ENCODE data around the gene TSSK2. TPM values are rescaled to one million over a fixed set of nuclear protein-coding genes. Genes with fewer than 3 reads are reported as not detected.

TSSK2 gene
- total RNA-seq, 1 experiment from 2014 or later = not detected

DNA sequence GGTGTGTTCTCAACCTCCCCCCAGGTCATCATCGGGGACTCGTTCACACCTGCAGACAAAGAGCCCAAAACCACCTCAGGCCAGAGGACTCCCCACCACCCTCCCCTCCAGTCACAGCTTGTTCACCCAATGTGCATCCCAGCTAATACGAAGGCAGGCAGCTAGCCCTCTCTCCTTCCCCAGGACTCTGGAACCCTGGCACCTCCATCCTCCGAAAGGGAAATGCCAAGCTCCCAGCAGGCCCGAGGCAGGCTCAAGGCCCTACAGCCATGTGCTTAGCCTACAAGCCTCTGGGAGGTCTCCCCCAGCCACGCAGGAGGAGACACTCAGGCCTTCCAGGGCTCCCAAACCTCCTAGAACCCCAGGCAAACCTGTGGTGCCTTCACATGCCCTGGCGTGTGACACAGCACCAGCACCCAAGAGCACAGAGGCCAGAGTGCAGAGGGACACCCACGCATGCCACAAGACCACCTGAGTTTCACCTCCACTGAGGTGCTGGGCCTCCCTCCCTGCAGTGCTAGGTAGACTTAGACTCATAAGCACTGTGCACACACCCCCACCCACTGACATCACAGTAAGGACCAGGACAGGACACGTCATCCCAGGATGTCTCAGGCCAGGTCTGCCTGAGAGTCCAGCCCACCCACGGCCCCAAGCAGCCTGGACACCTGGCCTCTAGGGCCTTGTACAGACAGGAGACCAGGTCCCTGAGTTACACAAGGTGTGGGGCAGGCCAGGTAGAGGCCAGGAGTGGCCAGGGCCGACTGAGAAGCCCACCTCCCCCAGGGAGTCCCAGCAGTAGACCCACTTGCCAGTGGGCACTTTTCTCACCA lies 6.5 kb downstream of the TSSK2 start:
- Histone ChIP-seq H3K4me3 (no peak overlapping the region), H3K36me3 (peaks cover 30% of the 10 kb centered on the region), H3K4me1 (no peaks in the 10 kb centered on the region), H3K27me3 (no peaks in the 10 kb centered on the region), H3K27ac (no peak overlapping the region), H3K9me3 (replicated peaks) (no peaks in the 10 kb centered on the region)
- DNase-seq = no peak

DNA sequence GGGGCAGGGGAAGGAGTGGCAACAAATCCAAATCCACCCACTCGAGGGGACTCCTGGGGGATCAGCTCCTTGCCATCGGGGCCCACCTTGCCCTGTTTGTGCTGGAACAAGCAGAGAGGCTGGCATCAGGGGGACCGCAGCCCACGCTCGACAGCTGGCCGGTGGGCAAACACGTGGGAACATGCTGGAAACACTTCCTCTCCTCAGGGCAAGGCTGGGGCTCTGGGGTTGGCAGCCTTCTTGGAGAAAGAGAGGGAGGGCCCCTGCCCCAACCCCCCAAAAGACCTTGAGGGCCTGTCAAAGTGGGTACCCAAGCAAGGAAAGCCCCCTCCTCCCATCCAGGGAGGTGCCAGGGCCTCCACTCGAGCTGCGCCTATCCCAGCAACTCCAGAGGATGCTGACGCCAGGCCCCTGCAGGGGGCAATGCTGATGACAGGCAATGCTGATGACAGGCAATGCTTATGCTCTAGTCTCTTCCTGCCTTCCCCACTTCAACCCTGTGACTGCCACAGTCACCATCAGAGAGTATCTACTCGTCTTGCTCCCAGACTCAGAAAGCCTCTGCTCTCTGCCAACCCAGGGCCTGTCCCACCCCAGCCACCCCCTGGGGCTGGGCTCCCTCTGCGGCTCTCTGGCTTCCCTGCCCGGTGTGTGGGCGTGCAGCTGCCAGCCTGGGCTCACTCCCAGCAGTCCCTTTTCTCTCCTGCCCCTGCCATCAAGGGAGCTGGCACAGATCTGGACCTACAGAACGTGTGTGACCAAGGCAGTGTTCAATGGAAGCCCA lies 7.3 kb downstream of the TSSK2 start:
- no peak overlapping the region for H3K4me3 ChIP-seq
- H3K4me1 ChIP-seq = no peaks in the 10 kb centered on the region
- DNase-seq = no peak
- no peaks in the 10 kb centered on the region for H3K27me3 ChIP-seq
- H3K36me3 ChIP-seq = peaks cover 28% of the 10 kb centered on the region
- H3K9me3 ChIP-seq (replicated peaks) = no peaks in the 10 kb centered on the region
- H3K27ac ChIP-seq = no peak overlapping the region

- H3K9me3 ChIP-seq (replicated peaks) = no peaks in the 10 kb centered on the region
- no peaks in the 10 kb centered on the region for H3K4me1 ChIP-seq
Observed at GRCh38 chr22:19139001-19139356, 7.9 kb downstream of the TSSK2 start.

DNA sequence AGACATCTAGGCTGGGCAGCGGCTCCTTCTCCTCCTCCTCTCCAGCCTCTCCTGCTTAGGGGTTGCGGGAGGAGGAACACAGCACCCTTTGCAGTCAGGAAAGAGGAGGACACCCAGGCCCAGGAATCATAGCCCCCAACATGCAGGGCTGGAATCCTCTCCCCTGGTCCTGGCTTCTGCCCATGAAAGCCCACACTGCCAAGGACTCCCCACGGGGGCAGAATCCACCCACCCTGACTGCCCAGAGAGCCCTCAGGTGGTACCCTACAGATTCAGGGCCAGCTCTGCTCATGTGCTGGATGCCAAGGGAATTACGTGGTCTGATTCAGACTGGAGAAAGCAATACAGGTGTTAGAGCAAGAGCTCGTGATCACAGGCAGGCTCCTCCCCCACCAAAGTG lies 8.9 kb downstream of the TSSK2 start:
- no peaks in the 10 kb centered on the region for H3K9me3 ChIP-seq (replicated peaks)
- DNase-seq = no peak
- no peak overlapping the region for H3K27ac ChIP-seq
- H3K27me3 ChIP-seq = no peaks in the 10 kb centered on the region
- H3K36me3 ChIP-seq = peaks cover 21% of the 10 kb centered on the region
- H3K4me1 ChIP-seq = no peaks in the 10 kb centered on the region
- H3K4me3 ChIP-seq = no peak overlapping the region

More at GRCh38 chr22:19139001-19139356, 7.9 kb downstream of the TSSK2 start:
- DNase-seq = no peak
- no peaks in the 10 kb centered on the region for H3K27me3 ChIP-seq
- no peak overlapping the region for H3K27ac ChIP-seq
- H3K4me3 ChIP-seq = no peak overlapping the region
- H3K36me3 ChIP-seq = peaks cover 23% of the 10 kb centered on the region

- Histone ChIP-seq H3K4me1 (no peaks in the 10 kb centered on the region), H3K9me3 (replicated peaks) (no peaks in the 10 kb centered on the region), H3K36me3 (peaks cover 10% of the 10 kb centered on the region), H3K27me3 (no peaks in the 10 kb centered on the region), H3K27ac (no peak overlapping the region), H3K4me3 (no peak overlapping the region)
- no peak for DNase-seq
Observed at GRCh38 chr22:19142394-19142793, 11.3 kb downstream of the TSSK2 start.

DNA sequence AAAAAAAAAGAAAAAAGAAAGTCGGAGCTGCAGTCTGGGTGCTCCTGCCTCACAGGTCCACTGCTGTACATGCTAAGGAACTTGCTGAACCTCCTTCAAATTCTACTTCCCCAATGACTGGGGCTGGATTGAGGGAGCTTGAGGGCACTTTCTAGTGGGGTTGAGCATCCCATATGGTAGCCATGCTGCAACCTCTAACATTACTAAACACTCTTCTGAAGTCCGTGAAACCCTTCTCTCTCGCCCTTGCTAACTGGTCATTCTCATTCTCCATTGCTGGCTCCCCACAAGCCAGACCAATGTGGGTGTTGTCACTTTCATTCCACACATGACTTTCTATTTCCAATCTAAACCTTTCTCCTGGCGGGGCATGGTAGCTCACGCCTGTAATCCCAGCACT lies 12.1 kb downstream of the TSSK2 start:
- no peak overlapping the region for H3K27ac ChIP-seq
- peaks cover 6% of the 10 kb centered on the region for H3K36me3 ChIP-seq
- DNase-seq = no peak
- no peaks in the 10 kb centered on the region for H3K4me1 ChIP-seq
- H3K27me3 ChIP-seq = no peaks in the 10 kb centered on the region
- no peaks in the 10 kb centered on the region for H3K9me3 ChIP-seq (replicated peaks)
- H3K4me3 ChIP-seq = no peak overlapping the region

GRCh38 chr22:19143967-19144400 lies 12.9 kb downstream of the TSSK2 start:
- Histone ChIP-seq H3K4me3 (peak overlapping the region; percentile 74), H3K4me1 (no peaks in the 10 kb centered on the region), H3K9me3 (replicated peaks) (no peaks in the 10 kb centered on the region), H3K27ac (peak overlapping the region; percentile 1; the same call in 1 of the 2 replicates), H3K27me3 (no peaks in the 10 kb centered on the region), H3K36me3 (peaks cover 2% of the 10 kb centered on the region)
- DNase-seq = peak in 1 of 2 experiments; percentile 20

- Histone ChIP-seq H3K4me1 (no peaks in the 10 kb centered on the region), H3K4me3 (no peak overlapping the region), H3K9me3 (replicated peaks) (no peaks in the 10 kb centered on the region), H3K27me3 (no peaks in the 10 kb centered on the region), H3K36me3 (no peaks in the 10 kb centered on the region), H3K27ac (no peak overlapping the region)
- no peak for DNase-seq
Observed at GRCh38 chr22:19146215-19146968, 15.3 kb downstream of the TSSK2 start.

- Histone ChIP-seq H3K4me3 (no peak overlapping the region), H3K9me3 (replicated peaks) (no peaks in the 10 kb centered on the region), H3K36me3 (no peaks in the 10 kb centered on the region), H3K27me3 (no peaks in the 10 kb centered on the region), H3K4me1 (no peaks in the 10 kb centered on the region), H3K27ac (no peak overlapping the region)
- DNase-seq = no peak
Observed at GRCh38 chr22:19147195-19147780, 16.2 kb downstream of the TSSK2 start.

- H3K36me3 ChIP-seq = no peaks in the 10 kb centered on the region
- H3K27ac ChIP-seq = no peak overlapping the region
- DNase-seq = no peak
- H3K9me3 ChIP-seq (replicated peaks) = no peaks in the 10 kb centered on the region
- H3K4me3 ChIP-seq = no peak overlapping the region
- no peaks in the 10 kb centered on the region for H3K4me1 ChIP-seq
- H3K27me3 ChIP-seq = no peaks in the 10 kb centered on the region
Observed at GRCh38 chr22:19148417-19149046, 17.4 kb downstream of the TSSK2 start.

DNA sequence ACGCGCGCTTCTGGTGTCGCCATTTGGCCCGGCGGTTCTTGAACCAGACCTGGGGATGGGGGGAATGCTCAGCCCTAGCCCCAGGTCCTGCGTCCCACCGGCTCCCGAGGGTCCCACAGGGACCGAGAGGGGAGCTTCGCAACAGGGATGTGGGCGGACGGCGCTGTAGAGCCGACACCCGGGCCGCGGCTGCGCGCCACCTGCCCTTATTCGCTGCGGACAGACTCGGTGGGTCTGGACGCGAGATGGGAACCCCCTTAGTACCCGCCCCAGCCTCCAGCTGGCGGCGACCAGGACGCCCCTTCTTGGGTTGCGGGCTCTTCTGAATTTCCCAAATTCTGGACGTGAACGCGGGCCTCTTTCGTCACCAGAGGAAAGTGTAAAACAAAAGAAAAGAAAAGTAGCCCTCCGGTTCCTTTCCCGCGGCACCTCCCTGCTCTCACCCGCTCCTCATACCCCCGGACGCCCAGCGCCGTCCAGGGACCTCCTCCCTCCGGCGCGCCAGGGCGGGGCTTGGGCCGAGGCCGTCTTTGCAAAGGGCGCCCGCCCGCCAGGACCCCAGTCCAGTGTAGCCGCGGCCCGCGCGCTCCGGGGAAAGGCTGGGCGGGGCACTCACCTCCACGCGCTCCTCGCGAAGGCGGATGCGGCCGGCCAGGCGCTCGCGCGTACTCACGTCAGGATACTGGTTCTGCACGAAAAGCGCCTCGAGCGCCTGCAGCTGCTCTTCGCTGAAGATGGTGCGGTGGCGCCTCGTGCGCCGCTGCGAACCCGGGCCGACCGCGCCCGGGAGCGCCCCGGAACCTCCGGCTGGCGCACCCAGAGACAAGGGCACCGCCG lies 18.2 kb downstream of the TSSK2 start:
- H3K36me3 ChIP-seq = no peaks in the 10 kb centered on the region
- H3K4me3 ChIP-seq = no peak overlapping the region
- DNase-seq = no peak
- 0 out of 2 replicates have a peak, but pooled peaks cover 3% of the 10 kb centered on the region for H3K27me3 ChIP-seq
- H3K27ac ChIP-seq = no peak overlapping the region
- no peaks in the 10 kb centered on the region for H3K4me1 ChIP-seq
- no peaks in the 10 kb centered on the region for H3K9me3 ChIP-seq (replicated peaks)

DNA sequence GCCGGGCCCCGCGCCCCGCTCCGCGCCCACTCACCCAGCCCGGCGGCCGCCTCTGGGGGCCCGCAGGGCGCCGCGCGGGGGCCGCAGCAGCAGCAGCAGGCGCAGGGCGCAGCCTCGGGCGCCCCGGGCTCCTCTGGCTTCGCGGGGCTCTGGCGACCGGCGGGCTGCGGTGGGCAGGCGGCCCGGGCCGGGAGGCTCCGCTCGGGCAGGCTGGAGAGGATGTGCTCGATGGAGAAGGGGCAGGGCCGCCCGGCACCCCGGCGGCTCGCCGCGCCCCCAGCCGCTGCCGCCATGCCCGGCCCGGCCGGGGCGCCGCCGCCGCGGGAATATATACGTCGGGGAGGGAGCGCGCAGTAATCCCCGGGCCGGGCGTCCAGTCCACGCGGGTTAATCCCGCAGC lies 18.9 kb downstream of the TSSK2 start, which contains the start of gene GSC2:
GSC2 (minus strand) TSS at position 302 of the 400 bp plus-strand sequence; CDS start at position 293, 9 bp downstream.
- no peak within 1 kb of the TSS for H3K4me3 ChIP-seq

More for the DNA sequence above, 18.9 kb downstream of the TSSK2 start, which contains the start of gene GSC2:
- H3K27ac ChIP-seq = no peak within 1 kb of the TSS
- no peak for DNase-seq
- H3K27me3 ChIP-seq = 0 out of 2 replicates have a peak, but pooled peaks cover 3% of the 10 kb centered on the region
- no peaks in the 10 kb centered on the region for H3K4me1 ChIP-seq
- no peaks in the 10 kb centered on the region for H3K36me3 ChIP-seq
- no peaks in the 10 kb centered on the region for H3K9me3 ChIP-seq (replicated peaks)

All from SJCRH30 (cell line).